Left hindlimb (tissue), 1 donor: ENCODE results near the gene WDR5.
"Not testable (repeated sequence)": the region's sequence is repeated elsewhere in the genome, so short reads cannot be mapped to it uniquely, and the experiment has no call there.

Experiments used
- DNase-seq: peaks from one replicate; pipeline ENCODE4 v3.0.0-alpha.2; 2018

WDR5 gene

DNA sequence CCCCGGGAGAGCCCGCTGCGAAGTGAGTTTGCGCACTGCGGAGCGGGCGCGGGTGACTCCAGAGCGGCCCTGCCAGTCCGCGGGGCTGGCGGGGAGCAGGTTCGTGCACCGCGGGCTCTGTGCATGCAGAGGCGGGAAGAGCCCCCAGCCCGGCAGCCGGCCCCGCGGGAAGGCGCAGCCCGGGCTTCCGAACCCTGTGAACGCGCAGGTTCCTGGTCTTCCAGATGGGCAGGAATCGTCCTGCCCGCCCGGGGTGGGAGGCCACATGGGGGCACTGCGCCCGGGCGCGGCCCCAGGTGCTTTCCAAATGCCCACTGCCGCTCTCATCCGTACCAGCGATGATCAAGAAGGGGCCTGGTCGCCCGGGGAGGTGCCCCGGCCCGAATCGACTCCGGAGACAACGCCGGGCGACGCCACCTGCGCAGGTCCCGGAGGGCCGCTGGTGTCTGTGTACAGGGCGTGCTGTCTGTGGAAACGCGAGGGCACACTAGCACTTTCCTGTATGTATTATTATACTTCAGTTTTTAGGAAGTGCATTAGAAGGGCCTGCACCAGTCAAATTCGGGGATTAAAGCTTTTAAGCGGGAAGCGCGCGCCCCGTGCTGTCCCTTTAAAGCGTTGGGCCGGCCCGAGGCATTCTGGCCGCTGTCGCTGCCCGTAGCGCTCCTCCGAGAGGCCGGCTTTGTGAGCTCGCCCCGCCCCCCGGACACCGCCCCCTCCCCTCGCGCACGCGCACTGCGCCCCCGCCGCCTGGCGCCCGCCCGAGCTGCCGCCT lies at the start of gene WDR5:
Gene WDR5 (plus strand): TSS at position 740 of the 775 bp plus-strand sequence. CDS start 3,796 bp downstream, outside the sequence.
- DNase-seq: peak; percentile 94

DNA sequence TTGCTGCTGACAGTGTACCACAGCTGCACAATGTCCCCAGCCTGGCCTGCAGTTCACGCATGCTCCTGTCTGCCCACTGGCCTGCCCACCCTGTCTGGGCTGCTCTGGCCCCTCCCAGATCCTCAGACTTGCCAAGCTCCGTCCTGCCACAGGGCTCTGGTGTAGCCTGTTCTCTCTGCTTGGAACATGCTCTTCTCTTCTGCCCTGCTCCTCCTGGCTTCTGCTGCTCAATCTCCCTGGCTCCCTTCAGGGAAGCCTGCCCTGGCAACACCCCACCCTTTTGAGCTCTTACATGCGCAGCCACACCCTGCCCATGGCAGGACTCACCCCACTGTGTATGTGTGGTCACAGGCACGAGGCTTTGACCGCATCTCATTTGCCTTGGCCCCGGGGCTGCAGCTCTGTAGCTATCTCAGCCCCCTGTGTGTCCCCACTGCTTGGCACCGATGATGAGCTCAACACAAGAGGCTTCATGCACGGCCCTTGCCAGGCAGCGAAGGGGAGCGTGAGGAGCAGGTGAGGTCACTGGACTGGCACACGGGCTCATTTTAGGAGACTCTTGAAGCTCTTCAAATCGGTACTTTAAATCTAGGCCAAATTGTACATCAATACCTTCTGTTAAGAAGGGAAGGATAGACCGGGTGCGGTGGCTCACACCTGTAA lies 47.7 kb upstream of the WDR5 start:
- no peak for DNase-seq

DNA sequence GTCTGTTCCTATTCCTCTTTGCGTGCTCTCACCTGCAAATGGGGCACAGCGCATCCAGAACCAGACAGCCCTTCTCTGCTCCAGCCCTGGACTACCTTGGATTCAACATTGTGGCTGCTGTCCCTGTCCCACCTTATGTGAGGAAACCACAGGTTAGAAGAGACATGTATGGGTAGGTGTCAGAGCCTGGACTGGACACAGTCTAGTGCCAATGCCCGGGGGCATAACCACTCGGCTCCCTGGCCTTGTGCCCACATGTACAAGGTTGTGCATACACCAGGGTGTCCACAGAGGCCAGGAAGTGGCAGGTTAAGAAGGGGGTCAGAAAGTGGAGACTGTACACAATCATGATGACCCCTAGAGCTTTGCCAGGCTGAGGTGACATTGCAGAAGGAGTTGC lies 45.9 kb upstream of the WDR5 start:
- no peak for DNase-seq

DNA sequence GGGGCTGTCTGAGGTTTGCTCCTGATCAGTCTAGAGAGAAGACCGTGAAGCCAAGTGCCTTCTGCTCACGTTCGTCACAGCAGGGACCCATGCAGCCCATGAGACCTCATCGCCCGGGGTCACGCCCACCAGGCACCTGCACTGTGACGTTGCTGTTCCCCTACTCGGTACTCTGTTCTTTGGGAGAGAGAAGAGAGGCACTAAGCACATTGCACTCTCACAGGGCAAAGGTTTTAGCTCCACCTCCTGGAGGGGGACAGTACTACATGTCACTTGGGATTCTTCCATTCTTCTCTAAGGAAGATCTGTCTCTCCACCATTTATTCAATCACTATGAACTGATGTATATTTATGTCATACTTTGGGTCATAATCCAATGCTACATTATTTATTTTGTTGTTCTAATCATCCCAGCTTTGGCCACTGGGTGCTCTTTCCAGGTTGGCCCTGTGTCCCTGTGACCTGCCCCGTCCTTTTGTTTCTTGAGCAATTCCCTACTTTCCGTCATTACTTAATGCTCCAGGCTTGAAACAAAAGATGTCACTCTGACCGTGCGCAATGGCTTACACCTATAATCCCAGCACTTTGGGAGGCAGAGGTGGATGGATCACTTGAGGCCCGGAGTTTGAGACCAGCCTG lies 36.6 kb upstream of the WDR5 start:
- no peak for DNase-seq

DNA sequence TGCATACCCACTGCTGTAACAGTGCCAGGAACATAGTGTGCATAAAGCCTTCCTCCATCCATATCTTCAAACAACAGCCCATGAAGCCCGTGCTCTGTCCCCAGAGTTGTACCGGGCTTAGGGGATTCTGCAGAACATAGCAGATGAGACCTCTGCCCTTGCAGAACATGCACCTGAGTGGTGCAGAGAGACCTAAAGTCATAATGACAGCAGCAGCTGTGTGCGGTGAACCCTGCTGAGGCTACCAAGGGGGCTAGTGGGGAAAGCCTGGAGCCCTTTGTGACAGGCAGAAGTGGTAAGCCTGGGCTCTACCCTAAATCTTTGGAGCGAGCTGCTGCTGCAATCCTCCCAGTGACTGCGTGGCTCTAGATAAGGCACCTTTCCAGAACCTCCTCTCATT lies 35.8 kb upstream of the WDR5 start:
- no peak for DNase-seq

DNA sequence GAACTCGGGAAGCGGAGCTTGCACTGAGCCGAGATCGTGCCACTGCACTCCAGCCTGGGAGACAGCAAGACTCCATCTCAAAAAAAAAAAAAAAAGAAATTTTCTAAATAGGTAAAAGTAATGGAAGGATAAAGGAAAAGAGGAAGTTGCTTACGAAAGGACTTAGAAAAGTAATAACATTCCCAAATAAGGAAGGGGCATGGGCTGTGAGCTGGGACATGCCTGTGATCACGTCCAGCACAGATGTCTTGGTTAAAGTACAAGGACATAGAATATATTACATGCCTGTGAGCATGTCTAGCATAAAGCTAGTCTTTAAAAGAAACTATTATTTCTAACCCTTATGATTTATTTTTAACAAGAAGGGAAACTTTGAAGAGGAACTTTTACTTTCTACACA lies 34.7 kb upstream of the WDR5 start:
- DNase-seq: not testable (repeated sequence)

DNA sequence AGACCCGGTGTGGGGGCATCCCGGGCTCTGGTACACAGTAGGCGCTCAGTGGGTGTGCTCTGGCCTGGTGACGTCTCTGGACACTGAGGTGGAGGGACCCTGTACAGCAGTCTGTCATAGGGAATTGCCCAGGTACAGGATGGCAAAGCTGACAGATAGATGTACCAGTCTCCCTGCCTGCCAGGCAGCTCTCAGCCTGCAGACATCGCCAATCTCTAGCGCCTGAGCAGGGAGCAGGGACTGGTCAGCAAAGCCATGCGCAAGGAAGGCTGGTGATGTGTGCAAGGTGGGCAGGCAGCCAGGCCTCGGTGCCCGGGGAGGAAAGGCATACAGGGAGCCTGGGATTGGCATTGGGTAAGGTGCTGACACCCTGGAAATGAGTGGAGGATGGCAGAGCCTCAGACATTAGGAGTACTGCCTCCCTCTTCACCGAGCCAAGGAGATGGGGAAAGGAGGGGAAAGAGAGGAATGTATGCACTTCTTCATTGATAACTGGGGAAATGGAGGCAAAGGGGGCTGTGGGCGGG lies 34.2 kb upstream of the WDR5 start:
- no peak for DNase-seq

DNA sequence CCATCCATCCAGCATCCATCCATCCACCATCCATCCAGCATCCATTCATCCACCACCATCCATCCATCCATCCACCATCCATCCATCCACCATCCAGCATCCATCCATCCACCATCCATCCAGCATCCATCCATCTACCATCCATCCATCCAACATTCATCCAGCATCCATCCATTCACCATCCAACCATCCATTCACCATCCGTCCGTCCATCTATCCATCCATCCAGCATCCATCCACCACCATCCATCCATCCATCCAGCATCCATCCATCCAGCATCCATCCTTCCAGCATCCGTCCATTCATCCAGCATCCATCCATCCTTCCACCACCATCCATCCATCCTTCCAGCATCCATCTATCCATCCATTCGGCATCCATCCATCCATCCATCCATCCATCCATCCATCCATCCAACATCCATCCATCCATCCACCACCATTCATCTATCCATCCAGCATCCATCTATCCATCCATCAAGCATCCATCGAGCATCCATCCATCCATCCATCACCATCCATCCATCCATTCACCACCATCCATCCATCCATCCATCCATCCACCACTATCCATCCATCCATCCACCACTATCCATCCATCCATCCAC lies 32.4 kb upstream of the WDR5 start:
- DNase-seq: no peak

DNA sequence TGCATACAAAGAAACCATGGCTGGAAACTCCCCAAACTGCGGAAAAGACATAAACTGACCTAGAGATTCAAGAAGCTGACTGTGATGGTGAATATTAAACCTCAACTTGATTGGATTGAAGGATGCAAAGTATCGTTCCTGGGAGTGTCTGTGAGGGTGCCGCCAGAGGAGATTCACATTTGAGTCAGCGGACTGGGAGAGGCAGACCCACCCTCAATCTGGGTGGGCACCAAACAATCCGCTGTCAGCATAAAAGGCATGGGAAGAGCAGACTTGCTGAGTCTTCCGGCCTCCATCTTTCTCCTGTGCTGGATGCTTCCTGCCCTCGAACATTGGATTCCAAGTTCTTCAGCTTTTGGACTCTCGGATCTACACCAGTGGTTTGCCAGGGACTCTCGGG lies 24.8 kb upstream of the WDR5 start:
- no peak for DNase-seq

DNA sequence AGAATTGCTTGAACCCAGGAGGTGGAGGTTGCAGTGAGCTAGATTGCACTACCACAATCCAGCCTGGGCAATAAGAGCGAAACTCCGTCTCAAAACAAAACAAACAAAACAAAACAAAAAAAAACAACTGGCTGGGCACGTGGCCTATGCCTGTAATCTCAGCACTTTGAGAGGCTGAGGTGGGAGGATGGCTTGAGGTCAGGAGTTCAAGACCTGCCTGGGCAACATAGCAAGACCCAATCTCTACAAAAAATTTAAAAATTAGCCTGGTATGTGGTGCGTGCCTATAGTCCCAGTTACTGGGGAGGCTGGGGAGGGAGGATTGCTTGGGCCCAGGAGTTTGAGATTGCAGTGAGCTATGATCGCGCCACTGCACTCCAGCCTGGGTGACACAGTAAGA lies 23.3 kb upstream of the WDR5 start:
- DNase-seq: no peak

DNA sequence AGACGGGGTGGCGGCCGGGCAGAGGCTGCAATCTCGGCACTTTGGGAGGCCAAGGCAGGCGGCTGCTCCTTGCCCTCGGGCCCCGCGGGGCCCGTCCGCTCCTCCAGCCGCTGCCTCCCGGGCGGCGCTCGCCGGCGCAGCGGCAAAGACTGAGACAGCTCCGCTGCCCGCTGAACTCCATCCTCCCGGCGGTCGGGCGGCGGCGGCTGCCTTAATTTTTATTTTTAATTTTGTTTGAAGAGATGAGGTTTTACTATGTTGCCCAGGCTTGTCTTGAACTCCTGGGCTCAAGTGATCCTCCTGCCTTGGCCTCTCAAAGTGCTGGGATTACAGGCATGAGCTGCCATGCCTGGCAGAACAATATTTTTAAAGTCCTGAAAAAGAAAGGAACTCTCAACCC lies 16.9 kb upstream of the WDR5 start:
- not testable (repeated sequence) for DNase-seq

DNA sequence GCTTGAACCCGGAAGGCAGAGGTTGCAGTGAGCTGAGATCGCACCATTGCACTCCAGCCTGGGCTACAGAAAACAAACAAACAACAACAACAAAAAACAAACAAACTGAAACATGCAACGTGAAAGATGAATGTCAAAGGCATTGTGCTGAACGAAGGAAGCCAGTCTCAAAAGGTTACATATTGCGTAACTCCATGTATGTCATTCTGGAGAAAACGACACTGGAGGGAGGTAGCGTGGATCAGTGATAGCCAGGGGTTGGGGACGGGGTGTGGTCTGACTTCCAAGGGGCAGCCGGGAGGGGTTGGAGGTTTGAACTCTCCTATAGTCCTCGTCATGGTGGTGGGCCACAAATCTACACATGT lies 12.1 kb upstream of the WDR5 start:
- no peak for DNase-seq

DNA sequence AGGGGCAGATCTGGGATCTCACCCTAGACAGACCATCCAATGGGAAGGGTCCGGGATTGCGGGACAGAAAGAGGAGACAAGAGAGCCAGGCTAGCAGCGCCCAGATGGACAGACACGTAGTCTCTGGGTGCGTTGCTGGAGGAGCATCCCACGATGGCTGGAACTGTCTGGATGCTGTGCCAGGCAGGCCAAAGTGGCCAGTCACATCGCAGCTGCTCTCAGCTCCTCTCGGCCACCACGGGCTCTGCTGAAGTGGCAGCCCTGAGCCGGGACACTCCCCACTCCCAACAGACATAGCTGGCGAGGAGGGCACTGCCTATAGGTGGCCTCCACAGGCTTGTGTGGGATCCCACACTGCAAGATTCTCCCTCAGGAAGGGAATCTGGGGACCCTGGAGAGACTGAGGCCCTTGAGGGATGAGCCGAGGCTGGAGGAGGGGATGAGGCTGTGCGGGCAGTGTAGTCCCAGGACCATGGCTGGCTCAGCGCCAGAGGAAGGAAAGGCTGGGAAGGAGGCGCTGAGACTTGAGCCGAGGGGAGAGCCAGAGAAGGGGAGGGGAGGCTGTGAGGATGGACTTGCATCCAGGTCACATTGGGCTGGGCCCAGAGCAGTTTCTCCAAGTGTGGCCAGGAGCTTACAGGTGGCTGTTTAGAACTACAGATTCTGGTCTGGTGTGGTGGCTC lies 10.3 kb upstream of the WDR5 start:
- peak; percentile 30 for DNase-seq

DNA sequence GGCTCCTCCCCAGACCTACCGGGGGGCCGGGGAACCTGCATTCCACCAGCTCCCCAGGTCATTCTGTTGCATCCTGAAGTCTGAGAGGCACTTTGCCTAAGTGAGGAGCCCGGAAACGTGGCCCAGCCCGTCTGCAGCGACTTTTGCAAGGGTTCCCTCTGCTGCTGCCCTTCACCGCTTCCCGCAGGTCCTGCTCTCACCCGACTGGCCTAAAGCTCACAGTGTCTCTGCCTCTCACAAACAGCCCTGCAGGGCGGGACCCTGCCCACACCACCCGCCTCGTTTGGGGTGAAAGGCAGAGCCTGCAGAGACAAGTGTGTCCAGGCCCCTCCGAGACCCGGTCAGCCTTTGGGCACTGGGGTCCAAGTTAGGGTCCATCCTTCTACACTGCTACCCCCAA lies 9.5 kb upstream of the WDR5 start:
- DNase-seq: peak; percentile 26

DNA sequence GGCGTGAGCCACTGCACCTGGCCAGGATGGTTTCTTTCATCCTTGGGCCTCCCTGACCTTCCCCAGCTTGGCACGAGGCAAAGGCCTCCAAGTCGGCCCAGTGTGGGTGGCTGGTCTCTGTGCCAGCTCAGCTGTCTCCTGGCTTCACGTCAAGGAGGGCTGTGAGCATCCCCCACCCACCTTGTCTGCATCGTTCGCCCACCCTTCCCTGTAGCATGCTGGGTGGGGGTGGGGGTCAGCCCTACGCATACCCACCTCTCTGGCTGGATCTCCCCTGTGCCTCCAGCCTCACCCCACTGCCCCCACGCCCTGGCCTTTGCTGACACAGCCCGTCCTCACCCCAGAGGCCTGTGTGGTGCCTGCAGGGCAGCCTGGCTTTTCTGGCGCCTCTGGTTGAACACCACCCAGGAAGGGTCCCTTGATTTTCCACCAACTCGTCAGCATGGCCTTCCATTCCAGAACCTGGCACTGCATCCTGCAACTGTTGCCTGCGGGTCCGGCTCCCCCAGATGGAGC lies 8.8 kb upstream of the WDR5 start:
- DNase-seq: peak; percentile 27

DNA sequence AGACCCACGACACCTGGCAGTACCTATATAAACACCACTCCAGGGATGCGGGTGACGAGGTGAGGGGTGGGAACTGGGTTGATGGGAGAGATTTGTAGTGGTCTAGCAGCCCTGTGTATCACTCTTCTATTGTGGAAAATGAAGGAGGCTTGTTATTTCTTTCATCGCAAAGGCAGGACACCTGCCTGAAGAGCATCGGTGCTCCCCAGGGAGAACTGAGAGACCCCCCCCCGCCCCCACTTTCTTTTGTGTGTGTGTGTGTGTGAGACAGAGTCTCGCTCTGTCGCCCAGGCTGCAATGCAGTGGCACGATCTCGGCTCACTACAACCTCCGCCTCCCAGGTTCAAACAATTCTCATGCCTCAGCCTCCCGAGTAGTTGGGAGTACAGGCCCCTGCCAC lies 8.3 kb upstream of the WDR5 start:
- DNase-seq: peak; percentile 4

DNA sequence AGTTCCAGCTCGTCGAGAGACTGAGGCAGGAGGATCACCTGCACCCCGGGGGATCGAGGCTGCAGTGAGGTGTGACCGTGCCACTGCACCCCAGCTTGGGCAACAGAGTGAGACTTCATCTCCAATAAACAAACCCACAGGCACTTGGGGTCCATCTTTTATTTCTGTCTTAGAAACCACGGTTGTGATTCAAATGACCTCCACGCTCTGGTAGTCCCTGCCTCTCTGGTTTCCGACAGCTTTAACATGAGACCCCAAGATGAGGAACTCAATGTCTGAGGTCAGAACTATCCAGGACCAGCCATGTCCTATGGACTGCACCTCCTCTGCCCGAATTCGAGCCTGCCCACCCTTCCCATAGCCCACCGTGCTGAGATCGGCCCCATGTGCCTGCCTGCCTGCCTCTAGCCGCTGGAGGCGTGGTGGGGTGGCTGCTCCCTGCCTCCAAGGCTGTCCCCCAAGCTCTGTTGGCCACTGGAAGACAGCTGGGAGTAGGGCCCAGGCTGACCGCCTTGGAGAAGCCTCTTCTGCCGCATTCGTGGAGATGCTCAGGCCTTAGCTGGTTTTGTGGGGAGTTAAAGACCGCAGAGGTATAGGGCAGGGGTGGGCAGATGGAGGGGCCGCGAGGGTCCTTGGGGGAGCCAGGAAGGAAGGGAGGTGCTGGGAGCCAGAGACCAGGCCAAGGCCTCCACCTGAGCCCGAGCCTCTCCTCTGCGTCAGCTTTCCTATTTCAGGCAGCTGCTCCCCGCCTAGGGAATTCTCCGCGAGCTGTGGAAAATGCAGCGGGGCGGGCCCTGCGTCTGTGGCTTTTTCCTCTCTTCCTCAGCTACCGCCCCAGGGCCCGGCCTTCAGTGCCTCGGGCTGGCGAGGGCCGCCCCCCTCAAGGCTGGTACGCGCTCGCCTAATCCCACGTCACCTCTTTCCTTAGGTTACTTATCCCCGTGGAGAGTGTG lies 6.9 kb upstream of the WDR5 start:
- DNase-seq: peak; percentile 81

DNA sequence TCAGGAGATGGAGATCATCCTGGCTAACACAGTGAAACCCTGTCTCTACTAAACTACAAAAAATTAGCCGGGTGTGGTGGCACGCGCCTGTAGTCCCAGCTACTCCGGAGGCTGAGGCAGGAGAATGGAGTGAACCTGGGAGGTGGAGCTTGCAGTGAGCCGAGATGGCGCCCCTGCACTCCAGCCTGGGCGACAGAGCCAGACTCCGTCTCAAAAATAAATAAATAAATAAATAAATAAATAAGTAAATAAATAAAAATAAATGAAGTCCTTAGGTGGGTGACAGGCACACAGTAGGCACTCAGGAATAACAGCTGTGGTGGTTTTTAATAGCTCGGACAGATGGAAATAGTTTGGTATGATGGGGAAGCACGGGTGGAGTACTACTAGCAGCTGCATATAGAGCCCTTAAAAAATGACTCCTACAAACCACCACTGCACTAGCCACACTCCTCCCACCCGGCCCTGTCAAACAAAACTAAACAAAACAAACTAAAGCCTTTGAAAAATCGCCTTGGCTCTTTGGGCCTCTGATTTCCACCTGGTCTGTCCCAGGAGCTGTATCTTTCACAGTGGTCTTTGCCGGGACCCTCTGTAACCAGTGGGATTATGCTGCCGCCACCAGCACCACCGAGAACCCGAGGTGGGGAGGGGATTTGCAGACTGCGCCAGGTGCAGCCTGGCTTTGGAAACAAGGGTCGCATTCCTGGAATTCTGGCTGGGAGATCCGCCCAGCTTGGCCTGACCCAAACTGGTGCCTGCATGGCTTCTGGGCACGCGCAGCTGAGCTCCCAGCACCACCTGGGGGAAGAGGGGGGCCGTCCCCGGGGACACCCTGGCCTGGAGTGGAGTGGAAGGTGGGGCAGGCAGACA lies 5.1 kb upstream of the WDR5 start:
- peak; percentile 79 for DNase-seq

DNA sequence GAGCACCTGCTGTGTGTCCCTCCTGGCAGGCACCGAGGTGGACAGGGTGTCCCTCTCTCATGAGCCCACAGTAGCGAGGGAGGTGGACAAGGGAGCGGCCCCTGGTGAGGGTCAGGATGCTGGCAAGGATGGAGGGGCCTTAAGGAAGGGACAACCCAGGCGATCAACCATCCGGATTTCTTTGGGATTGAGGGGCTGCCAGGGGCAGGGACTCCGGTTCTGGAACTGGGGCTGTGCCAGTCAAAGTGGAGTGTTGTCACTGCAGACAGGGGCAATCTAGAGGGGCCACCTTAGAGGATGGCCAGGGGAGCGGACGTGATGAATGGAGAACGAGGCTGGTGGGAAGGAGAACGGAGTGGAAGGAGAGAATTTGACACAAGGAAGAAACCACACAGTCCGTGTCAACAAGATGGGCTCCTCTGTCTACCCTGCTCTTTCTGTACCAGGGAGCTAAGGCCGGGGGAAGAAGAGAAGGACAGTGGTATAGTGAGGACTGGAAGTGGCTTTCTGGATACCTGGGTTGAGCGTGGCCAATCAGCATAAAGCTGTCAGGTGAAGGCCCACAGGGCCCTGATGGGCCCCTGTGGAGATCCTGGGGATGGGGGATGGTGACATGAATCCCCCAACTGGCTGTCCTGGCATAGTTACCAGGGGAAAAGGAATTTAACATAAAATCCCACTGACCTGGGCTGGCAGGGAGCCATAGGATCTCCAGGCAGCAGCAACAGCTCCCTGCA lies 4.2 kb upstream of the WDR5 start:
- DNase-seq: no peak
